ENCODE measurements around the gene GDA.

GDA gene

DNA sequence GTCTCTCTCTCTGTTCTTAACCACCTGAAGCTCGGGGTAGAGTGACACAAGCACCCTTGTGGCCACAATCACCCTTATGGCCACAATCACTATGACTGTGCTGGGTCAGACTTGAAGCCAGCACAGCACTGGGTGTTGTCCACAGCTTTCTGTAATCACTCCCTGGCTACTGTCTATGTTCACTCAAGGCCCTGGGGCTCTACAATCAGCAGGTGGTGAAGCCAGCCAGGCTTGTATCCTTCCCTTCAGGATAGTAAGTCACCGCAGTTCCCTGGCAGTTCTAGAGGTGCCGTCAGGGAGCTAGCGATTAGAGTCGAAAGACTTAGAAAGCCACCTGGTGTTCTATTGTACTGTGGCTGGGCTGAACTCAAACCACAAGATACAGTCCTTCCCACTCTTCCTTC, 44.2 kb downstream of the GDA start:
- in situ Hi-C loops (cut with HindIII; ENCODE audit: low sequenced_read_pairs) = no loop called here
- no peak for DNase-seq (ENCODE audit: low read depth)
- TF ChIP-seq CTCF (IDR thresholded peaks at IDR 0.05; ENCODE audit: low read depth, low read length, missing control alignments) = no peak
- H3K4me3 ChIP-seq (ENCODE audit: low read depth, low read length) = no peak overlapping the region

DNA sequence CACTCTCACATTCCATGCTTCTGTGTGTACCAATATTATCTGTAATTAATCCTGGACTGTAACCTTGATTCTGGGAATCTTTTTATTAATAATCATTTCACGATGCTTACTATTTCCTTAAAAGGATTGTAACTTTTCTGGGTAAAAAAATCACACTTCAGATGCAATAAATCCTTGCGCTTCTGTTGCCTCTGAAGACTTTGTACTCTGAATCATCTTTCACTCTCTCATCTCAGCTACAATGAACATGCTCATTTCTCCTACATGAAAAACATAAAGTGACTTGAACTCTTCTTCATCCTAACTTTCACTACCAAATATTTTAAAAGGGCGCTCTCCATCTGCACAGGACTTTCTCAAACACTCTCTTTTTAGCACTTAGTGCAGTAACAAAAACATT, 50.0 kb downstream of the GDA start:
- in situ Hi-C loops (cut with HindIII; ENCODE audit: low sequenced_read_pairs) = no loop called here
- no peak for DNase-seq (ENCODE audit: low read depth)
- no peak overlapping the region for H3K4me3 ChIP-seq (ENCODE audit: low read depth, low read length)
- no peak for TF ChIP-seq CTCF (IDR thresholded peaks at IDR 0.05; ENCODE audit: low read depth, low read length, missing control alignments)

- in situ Hi-C loops (cut with HindIII; ENCODE audit: low sequenced_read_pairs) = no loop called here
- TF ChIP-seq CTCF (IDR thresholded peaks at IDR 0.05; ENCODE audit: low read depth, low read length, missing control alignments) = no peak
- no peak for DNase-seq (ENCODE audit: low read depth)
- no peak overlapping the region for H3K4me3 ChIP-seq (ENCODE audit: low read depth, low read length)
These were observed 51.2 kb downstream of the GDA start for GRCh38 chr9:72200452-72200851.

DNA sequence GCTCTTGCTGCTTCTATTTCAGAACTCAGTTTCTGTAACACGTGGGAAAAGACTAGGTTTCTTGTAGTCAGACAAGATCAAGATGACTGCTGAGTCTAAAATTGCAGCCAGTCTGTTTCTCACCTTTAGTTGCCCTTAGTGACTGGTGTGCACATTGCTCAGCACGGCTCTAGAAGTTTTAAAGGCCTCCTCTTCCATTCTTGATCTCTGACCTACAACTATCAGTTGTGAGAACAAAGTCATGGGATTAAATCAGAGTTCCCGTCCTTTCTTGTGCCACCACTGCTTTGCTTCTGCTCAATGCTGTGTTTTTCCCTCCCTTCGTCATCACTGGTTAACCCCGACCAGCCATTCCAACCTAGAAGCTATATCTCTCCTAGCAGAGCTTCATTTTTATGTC, 52.8 kb downstream of the GDA start:
- DNase-seq (ENCODE audit: low read depth) = no peak
- in situ Hi-C loops (cut with HindIII; ENCODE audit: low sequenced_read_pairs) = no loop called here
- no peak for TF ChIP-seq CTCF (IDR thresholded peaks at IDR 0.05; ENCODE audit: low read depth, low read length, missing control alignments)
- no peak overlapping the region for H3K4me3 ChIP-seq (ENCODE audit: low read depth, low read length)

DNA sequence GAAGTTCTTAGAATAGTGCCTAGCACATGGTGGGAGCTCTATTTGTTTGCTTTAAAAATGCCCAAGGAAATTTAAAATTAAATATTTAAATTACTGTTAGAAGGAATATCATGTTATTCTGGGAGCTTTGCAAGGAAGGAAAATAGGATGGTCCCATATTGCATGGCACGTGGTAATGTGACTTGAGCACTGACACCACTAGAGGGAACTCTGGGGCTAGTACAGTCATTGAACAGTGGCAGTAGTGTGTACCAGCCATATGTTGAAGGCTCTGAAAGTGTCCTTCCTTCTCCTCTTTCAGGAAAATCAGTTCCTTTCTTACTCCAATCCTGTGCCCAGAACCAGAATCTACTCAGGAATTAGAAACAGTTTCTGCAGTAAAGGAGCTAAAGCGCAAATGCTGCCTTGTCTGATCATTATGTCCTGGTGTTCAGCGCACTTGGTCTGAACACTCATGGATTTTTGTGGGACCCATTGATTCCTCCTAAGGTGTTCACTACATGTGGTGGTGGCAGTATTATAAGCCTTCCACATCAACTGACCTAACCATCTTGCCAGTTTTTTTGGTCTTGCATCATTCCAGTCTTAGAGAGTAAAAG, 54.1 kb downstream of the GDA start:
- H3K4me3 ChIP-seq (ENCODE audit: low read depth, low read length) = no peak overlapping the region
- in situ Hi-C loops (cut with HindIII; ENCODE audit: low sequenced_read_pairs) = no loop called here
- DNase-seq (ENCODE audit: low read depth) = no peak
- TF ChIP-seq CTCF (IDR thresholded peaks at IDR 0.05; ENCODE audit: low read depth, low read length, missing control alignments) = peak; percentile 67

GRCh38 chr9:72204062-72204461, 54.8 kb downstream of the GDA start:
- in situ Hi-C loops (cut with HindIII; ENCODE audit: low sequenced_read_pairs) = no loop called here
- no peak overlapping the region for H3K4me3 ChIP-seq (ENCODE audit: low read depth, low read length)
- no peak for DNase-seq (ENCODE audit: low read depth)
- no peak for TF ChIP-seq CTCF (IDR thresholded peaks at IDR 0.05; ENCODE audit: low read depth, low read length, missing control alignments)

DNA sequence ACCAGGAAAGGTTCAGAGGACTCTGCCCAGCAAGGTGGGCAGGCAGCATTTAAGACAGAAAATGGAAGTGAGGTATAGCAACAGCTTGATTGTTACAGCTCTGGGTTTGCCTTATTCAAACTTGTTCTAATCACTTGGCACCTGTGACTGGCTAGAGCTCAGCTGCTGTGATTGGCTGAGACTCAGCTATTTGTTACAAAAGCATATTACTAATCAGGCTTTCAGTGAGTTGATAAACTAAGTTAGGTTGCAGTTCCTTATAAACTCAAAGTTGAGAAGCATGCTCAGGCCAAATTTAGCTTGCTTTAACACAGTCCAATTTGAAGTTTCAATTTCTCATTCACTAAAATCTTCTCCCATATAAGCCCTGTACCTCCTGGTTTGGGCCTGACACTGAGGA, 56.3 kb downstream of the GDA start:
- no peak for TF ChIP-seq CTCF (IDR thresholded peaks at IDR 0.05; ENCODE audit: low read depth, low read length, missing control alignments)
- DNase-seq (ENCODE audit: low read depth) = no peak
- in situ Hi-C loops (cut with HindIII; ENCODE audit: low sequenced_read_pairs) = no loop called here
- H3K4me3 ChIP-seq (ENCODE audit: low read depth, low read length) = no peak overlapping the region

Measured in astrocyte of the cerebellum (primary cell).